Measurements from ENCODE around the gene UVRAG.

The UVRAG gene

DNA sequence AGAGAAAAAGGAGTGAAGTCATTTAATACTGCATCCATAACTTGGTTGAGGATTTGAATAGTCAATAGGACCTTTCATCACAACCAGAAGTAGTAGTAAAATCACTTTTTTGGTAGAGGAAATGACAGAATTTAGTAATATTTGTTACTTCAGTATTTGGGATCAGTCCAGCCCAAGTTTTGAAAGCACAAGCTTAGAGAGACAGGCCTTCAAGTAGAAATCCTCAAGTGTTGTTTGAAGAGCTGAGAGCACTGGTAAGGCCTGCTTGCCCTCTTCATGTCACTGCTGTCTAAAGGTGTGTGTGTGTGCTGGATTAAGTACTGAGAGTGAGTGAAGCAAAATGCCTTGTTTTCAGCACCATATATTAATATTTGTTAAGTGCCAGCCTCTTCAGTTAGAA is 254.0 kb downstream of the UVRAG start:
- H3K27ac ChIP-seq (ENCODE audit: extremely low read depth, low read depth, low read length): no peak overlapping the region
- peaks cover 0 to 14% of the 10 kb centered on the region in 2 experiments; a peak in 1 of 3 replicates for H3K36me3 ChIP-seq (ENCODE audit: control insufficient read depth in 2 of 2, insufficient read depth in 1 of 2, low read length in 2 of 2)
- no peaks in the 10 kb centered on the region for H3K9me3 ChIP-seq (ENCODE audit: control insufficient read depth, insufficient read depth, low read depth, low read length)
- ChIA-PET CTCF (interaction anchor here (0.7 to 1.2 kb wide), 2 partner anchors 205 to 958 kb away, joined by 3 read pairs; no protein-coding TSS in a partner anchor), POLR2A (no interaction called here)
- H3K4me1 ChIP-seq (ENCODE audit: control insufficient read depth, insufficient read depth, low read length): no peaks in the 10 kb centered on the region
- no peak overlapping the region for H3K4me3 ChIP-seq (ENCODE audit: low read depth, low read length)
- TF ChIP-seq ZNF311 (tag by site-specific recombination; IDR thresholded peaks at IDR 0.05; ENCODE audit: borderline replicate concordance) (no peak), REPIN1 (tag by site-specific recombination; IDR thresholded peaks at IDR 0.05; ENCODE audit: low read depth) (no peak), ZNF555 (tag by site-specific recombination; conservative IDR thresholded peaks at IDR 0.05) (no peak), GLIS2 (tag by site-specific recombination; IDR thresholded peaks at IDR 0.05) (no peak), ZXDB (tag by site-specific recombination; IDR thresholded peaks at IDR 0.05) (no peak), ZNF433 (tag by site-specific recombination; IDR thresholded peaks at IDR 0.05; ENCODE audit: low read depth) (no peak), ZNF335 (tag by site-specific recombination; conservative IDR thresholded peaks at IDR 0.05) (no peak), ZNF707 (tag by site-specific recombination; IDR thresholded peaks at IDR 0.05) (no peak), ZNF658 (tag by site-specific recombination; IDR thresholded peaks at IDR 0.05) (no peak), ZNF423 (tag by site-specific recombination; IDR thresholded peaks at IDR 0.05) (no peak), PRDM1 (tag by site-specific recombination; IDR thresholded peaks at IDR 0.05) (no peak), ZNF548 (tag by site-specific recombination; IDR thresholded peaks at IDR 0.05) (no peak), RBAK (tag by site-specific recombination; IDR thresholded peaks at IDR 0.05) (no peak), ZNF514 (tag by site-specific recombination; IDR thresholded peaks at IDR 0.05) (no peak), KLF9 (tag by site-specific recombination; IDR thresholded peaks at IDR 0.05; ENCODE audit: low read depth) (no peak)
- TF ChIP-seq, protein P1, sequence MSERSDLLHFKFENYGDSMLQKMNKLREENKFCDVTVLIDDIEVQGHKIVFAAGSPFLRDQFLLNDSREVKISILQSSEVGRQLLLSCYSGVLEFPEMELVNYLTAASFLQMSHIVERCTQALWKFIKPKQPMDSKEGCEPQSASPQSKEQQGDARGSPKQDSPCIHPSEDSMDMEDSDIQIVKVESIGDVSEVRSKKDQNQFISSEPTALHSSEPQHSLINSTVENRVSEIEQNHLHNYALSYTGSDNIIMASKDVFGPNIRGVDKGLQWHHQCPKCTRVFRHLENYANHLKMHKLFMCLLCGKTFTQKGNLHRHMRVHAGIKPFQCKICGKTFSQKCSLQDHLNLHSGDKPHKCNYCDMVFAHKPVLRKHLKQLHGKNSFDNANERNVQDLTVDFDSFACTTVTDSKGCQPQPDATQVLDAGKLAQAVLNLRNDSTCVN (tag by site-specific recombination; optimal IDR thresholded peaks at IDR 0.05): no peak
- TF ChIP-seq, protein P2, sequence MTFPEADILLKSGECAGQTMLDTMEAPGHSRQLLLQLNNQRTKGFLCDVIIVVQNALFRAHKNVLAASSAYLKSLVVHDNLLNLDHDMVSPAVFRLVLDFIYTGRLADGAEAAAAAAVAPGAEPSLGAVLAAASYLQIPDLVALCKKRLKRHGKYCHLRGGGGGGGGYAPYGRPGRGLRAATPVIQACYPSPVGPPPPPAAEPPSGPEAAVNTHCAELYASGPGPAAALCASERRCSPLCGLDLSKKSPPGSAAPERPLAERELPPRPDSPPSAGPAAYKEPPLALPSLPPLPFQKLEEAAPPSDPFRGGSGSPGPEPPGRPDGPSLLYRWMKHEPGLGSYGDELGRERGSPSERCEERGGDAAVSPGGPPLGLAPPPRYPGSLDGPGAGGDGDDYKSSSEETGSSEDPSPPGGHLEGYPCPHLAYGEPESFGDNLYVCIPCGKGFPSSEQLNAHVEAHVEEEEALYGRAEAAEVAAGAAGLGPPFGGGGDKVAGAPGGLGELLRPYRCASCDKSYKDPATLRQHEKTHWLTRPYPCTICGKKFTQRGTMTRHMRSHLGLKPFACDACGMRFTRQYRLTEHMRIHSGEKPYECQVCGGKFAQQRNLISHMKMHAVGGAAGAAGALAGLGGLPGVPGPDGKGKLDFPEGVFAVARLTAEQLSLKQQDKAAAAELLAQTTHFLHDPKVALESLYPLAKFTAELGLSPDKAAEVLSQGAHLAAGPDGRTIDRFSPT (tag by site-specific recombination; IDR thresholded peaks at IDR 0.05): no peak
- TF ChIP-seq, protein P3, sequence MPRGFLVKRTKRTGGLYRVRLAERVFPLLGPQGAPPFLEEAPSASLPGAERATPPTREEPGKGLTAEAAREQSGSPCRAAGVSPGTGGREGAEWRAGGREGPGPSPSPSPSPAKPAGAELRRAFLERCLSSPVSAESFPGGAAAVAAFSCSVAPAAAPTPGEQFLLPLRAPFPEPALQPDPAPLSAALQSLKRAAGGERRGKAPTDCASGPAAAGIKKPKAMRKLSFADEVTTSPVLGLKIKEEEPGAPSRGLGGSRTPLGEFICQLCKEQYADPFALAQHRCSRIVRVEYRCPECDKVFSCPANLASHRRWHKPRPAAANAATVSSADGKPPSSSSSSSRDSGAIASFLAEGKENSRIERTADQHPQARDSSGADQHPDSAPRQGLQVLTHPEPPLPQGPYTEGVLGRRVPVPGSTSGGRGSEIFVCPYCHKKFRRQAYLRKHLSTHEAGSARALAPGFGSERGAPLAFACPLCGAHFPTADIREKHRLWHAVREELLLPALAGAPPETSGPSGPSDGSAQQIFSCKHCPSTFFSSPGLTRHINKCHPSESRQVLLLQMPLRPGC (tag by site-specific recombination; IDR thresholded peaks at IDR 0.05): no peak
- TF ChIP-seq, protein P4, sequence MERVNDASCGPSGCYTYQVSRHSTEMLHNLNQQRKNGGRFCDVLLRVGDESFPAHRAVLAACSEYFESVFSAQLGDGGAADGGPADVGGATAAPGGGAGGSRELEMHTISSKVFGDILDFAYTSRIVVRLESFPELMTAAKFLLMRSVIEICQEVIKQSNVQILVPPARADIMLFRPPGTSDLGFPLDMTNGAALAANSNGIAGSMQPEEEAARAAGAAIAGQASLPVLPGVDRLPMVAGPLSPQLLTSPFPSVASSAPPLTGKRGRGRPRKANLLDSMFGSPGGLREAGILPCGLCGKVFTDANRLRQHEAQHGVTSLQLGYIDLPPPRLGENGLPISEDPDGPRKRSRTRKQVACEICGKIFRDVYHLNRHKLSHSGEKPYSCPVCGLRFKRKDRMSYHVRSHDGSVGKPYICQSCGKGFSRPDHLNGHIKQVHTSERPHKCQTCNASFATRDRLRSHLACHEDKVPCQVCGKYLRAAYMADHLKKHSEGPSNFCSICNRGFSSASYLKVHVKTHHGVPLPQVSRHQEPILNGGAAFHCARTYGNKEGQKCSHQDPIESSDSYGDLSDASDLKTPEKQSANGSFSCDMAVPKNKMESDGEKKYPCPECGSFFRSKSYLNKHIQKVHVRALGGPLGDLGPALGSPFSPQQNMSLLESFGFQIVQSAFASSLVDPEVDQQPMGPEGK (tag by site-specific recombination; IDR thresholded peaks at IDR 0.05): no peak

DNA sequence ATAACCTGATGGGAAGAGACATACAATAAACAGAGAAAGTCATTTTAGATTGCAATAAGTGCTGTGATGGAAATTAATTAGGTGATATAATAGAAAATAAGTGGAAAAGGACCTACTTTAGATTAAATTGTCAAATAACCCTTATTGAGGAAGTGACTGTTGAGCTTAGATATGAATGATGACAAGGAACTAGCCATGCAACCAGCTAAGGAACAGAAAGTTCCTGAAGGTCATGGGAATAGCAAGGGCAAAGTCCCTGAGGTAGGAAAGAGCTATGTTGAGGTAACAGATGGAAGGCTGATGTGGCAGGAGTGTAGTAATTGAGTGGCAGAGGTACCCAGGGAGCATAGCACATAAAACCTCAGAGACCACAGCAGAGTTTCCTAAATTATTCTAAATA is 256.1 kb downstream of the UVRAG start:
- Histone ChIP-seq H3K4me3 (ENCODE audit: low read depth, low read length) (no peak overlapping the region), H3K36me3 (ENCODE audit: control insufficient read depth in 2 of 2, insufficient read depth in 1 of 2, low read length in 2 of 2) (peaks cover 0 to 11% of the 10 kb centered on the region in 2 experiments; a peak in 1 of 3 replicates), H3K4me1 (ENCODE audit: control insufficient read depth, insufficient read depth, low read length) (no peaks in the 10 kb centered on the region), H3K27ac (ENCODE audit: extremely low read depth, low read depth, low read length) (no peak overlapping the region), H3K9me3 (ENCODE audit: control insufficient read depth, insufficient read depth, low read depth, low read length) (no peaks in the 10 kb centered on the region)
- ChIA-PET POLR2A (no interaction called here), CTCF (interaction anchor here (0.7 kb wide), 1 partner anchor 64 kb away, joined by 4 read pairs; no protein-coding TSS in a partner anchor)
- TF ChIP-seq ZNF155 (tag by site-specific recombination; IDR thresholded peaks at IDR 0.05) (no peak), ZBTB1 (tag by site-specific recombination; IDR thresholded peaks at IDR 0.05) (no peak), ZNF560 (tag by site-specific recombination; IDR thresholded peaks at IDR 0.05; ENCODE audit: borderline replicate concordance) (no peak), GLI4 (tag by site-specific recombination; IDR thresholded peaks at IDR 0.05) (no peak), ZNF521 (tag by site-specific recombination; IDR thresholded peaks at IDR 0.05) (no peak), ZNF747 (tag by site-specific recombination; IDR thresholded peaks at IDR 0.05) (no peak), KLF7 (tag by site-specific recombination; IDR thresholded peaks at IDR 0.05; ENCODE audit: borderline replicate concordance) (no peak)
- TF ChIP-seq, protein P5, sequence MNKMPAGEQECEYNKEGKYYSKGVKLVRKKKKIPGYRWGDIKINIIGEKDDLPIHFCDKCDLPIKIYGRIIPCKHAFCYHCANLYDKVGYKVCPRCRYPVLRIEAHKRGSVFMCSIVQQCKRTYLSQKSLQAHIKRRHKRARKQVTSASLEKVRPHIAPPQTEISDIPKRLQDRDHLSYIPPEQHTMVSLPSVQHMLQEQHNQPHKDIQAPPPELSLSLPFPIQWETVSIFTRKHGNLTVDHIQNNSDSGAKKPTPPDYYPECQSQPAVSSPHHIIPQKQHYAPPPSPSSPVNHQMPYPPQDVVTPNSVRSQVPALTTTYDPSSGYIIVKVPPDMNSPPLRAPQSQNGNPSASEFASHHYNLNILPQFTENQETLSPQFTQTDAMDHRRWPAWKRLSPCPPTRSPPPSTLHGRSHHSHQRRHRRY (tag by site-specific recombination; IDR thresholded peaks at IDR 0.05): no peak
- TF ChIP-seq, protein P6, sequence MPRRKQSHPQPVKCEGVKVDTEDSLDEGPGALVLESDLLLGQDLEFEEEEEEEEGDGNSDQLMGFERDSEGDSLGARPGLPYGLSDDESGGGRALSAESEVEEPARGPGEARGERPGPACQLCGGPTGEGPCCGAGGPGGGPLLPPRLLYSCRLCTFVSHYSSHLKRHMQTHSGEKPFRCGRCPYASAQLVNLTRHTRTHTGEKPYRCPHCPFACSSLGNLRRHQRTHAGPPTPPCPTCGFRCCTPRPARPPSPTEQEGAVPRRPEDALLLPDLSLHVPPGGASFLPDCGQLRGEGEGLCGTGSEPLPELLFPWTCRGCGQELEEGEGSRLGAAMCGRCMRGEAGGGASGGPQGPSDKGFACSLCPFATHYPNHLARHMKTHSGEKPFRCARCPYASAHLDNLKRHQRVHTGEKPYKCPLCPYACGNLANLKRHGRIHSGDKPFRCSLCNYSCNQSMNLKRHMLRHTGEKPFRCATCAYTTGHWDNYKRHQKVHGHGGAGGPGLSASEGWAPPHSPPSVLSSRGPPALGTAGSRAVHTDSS (tag by site-specific recombination; IDR thresholded peaks at IDR 0.05): no peak

Measured in HEK293 (cell line).